CD8-positive, alpha-beta memory T cell (primary cell): ENCODE measurements around the gene EXOC6B. TPM values are rescaled to one million over a fixed set of nuclear protein-coding genes. Genes with fewer than 3 reads are reported as not detected.

Experiments
- CTCF ChIA-PET: fragments of 350-600 bp; sonication (Branson Sonifier 250); formaldehyde crosslinking; loops from one replicate; lab custom pipeline; 2021; ENCODE audit warnings: antibody characterized with exemption; lab: Charles Lee
- POLR2A ChIA-PET: fragments of 350-600 bp; sonication (Branson Sonifier 250); formaldehyde crosslinking; loops from one replicate; lab custom pipeline; 2021; ENCODE audit warnings: antibody characterized with exemption; lab: Charles Lee
- DNase-seq, 5 donors: peaks; one replicate each; pipeline versions ENCODE4 v3.0.0 to v3.0.0-alpha.2; 2020 to 2022; ENCODE audit warnings: mixed read lengths in 1 of 5
- H3K27ac ChIP-seq: one replicate; pipeline ENCODE4 v1.7.0; 2013; ENCODE audit warnings: low read depth, mild to moderate bottlenecking, low read length, moderate library complexity
- H3K27me3 ChIP-seq: 2 replicates; pipeline ENCODE4 v1.7.0; 2013; ENCODE audit warnings: low read length, mild to moderate bottlenecking; ENCODE audit not compliant: insufficient read depth, poor library complexity, severe bottlenecking
- H3K36me3 ChIP-seq: 2 replicates; pipeline ENCODE4 v1.7.0; 2013; ENCODE audit warnings: mild to moderate bottlenecking, low read length, moderate library complexity; ENCODE audit not compliant: insufficient read depth
- H3K4me1 ChIP-seq: 2 replicates; pipeline ENCODE4 v1.7.0; 2013; ENCODE audit warnings: mild to moderate bottlenecking, low read length, moderate library complexity; ENCODE audit not compliant: insufficient read depth
- H3K4me3 ChIP-seq: 2 replicates; pipeline ENCODE4 v1.7.0; 2013; ENCODE audit warnings: mild to moderate bottlenecking, low read length
- H3K9me3 ChIP-seq: 2 replicates; pipeline ENCODE4 v1.7.0; 2013; ENCODE audit warnings: mild to moderate bottlenecking, low read length
- H3K27ac Mint-ChIP-seq, 8 donors: one replicate each; pipeline ENCODE4 v1.8.0; 2020 to 2021; ENCODE audit warnings: mixed read lengths in 8 of 8, mild to moderate bottlenecking in 6 of 8, inconsistent platforms in 3 of 8, moderate library complexity in 3 of 8
- H3K27me3 Mint-ChIP-seq, 2 donors: one replicate each; pipeline ENCODE4 v1.8.0; 2020 to 2021; ENCODE audit warnings: mixed read lengths in 2 of 2, mild to moderate bottlenecking in 1 of 2, moderate library complexity in 1 of 2
- H3K36me3 Mint-ChIP-seq, 3 donors: one replicate each; pipeline ENCODE4 v1.8.0; 2020 to 2021; ENCODE audit warnings: mixed read lengths in 3 of 3, inconsistent platforms in 1 of 3, mild to moderate bottlenecking in 1 of 3
- H3K4me1 Mint-ChIP-seq, 3 donors: one replicate each; pipeline ENCODE4 v1.8.0; 2020 to 2021; ENCODE audit warnings: mixed read lengths in 3 of 3, inconsistent platforms in 1 of 3, mild to moderate bottlenecking in 1 of 3
- H3K4me3 Mint-ChIP-seq, 7 donors: one replicate each; pipeline ENCODE4 v1.8.0; 2020 to 2021; ENCODE audit warnings: mixed read lengths in 7 of 7, mild to moderate bottlenecking in 6 of 7, moderate library complexity in 4 of 7, inconsistent platforms in 2 of 7
- H3K9me3 Mint-ChIP-seq, 5 donors: one replicate each; pipeline ENCODE4 v1.8.0; 2020 to 2022; ENCODE audit warnings: mixed read lengths in 5 of 5, mild to moderate bottlenecking in 3 of 5, moderate library complexity in 2 of 5, inconsistent platforms in 1 of 5
- polyA plus RNA-seq: library from polyadenylated mRNA; unstranded; fragments of 300-500 nt; fragmentation: Illumina TruSeq; gene quantifications from one replicate; pipeline ENCODE4 v1.2.3, GENCODE V29; 2021
- total RNA-seq, 2 experiments: library from RNA; stranded (reverse); gene quantifications; one replicate each; pipeline ENCODE4 v1.2.3, GENCODE V29; 2021

Gene EXOC6B
- total and polyA plus RNA-seq, 3 experiments from 2014 or later: 2.1 to 9.4 (median 7.1) TPM

GRCh38 chr2:72255540-72255939, 570.3 kb downstream of the EXOC6B start:
- H3K36me3 Mint-ChIP-seq: peaks cover 0 to 41% (median 0%) of the 10 kb centered on the region in 3 donors
- H3K4me3 ChIP-seq: no peak overlapping the region

GRCh38 chr2:72254831-72255451, 570.9 kb downstream of the EXOC6B start:
- H3K36me3 ChIP-seq: no peaks in the 10 kb centered on the region
- Mint-ChIP-seq H3K4me1 (no peaks in the 10 kb centered on the region), H3K36me3 (peaks cover 0 to 41% (median 0%) of the 10 kb centered on the region in 3 donors), H3K9me3 (peaks cover 0 to 31% (median 7%) of the 10 kb centered on the region in 5 donors), H3K4me3 (no peak overlapping the region), H3K27ac (no peak overlapping the region), H3K27me3 (no peaks in the 10 kb centered on the region)
- ChIA-PET CTCF (no interaction called here), POLR2A (no interaction called here)
- H3K27me3 ChIP-seq: no peaks in the 10 kb centered on the region
- no peak overlapping the region for H3K4me3 ChIP-seq
- no peaks in the 10 kb centered on the region for H3K9me3 ChIP-seq
- no peak overlapping the region for H3K27ac ChIP-seq
- H3K4me1 ChIP-seq: no peaks in the 10 kb centered on the region
- DNase-seq: no peak

More at GRCh38 chr2:72255540-72255939, 570.3 kb downstream of the EXOC6B start:
- H3K27ac Mint-ChIP-seq: no peak overlapping the region
- ChIA-PET POLR2A (no interaction called here), CTCF (no interaction called here)
- no peaks in the 10 kb centered on the region for H3K4me1 Mint-ChIP-seq
- H3K9me3 Mint-ChIP-seq: peaks cover 0 to 31% (median 7%) of the 10 kb centered on the region in 5 donors
- Histone ChIP-seq H3K27ac (no peak overlapping the region), H3K27me3 (no peaks in the 10 kb centered on the region), H3K9me3 (no peaks in the 10 kb centered on the region), H3K36me3 (no peaks in the 10 kb centered on the region), H3K4me1 (no peaks in the 10 kb centered on the region)
- no peak overlapping the region for H3K4me3 Mint-ChIP-seq
- DNase-seq: no peak
- H3K27me3 Mint-ChIP-seq: no peaks in the 10 kb centered on the region

- ChIA-PET CTCF (no interaction called here), POLR2A (no interaction called here)
- Histone ChIP-seq H3K4me3 (no peak overlapping the region), H3K27ac (no peak overlapping the region), H3K27me3 (no peaks in the 10 kb centered on the region), H3K4me1 (no peaks in the 10 kb centered on the region), H3K9me3 (no peaks in the 10 kb centered on the region), H3K36me3 (no peaks in the 10 kb centered on the region)
- H3K4me1 Mint-ChIP-seq: peaks cover 6 to 18% (median 10%) of the 10 kb centered on the region in 3 donors
- peaks cover 0 to 13% (median 0%) of the 10 kb centered on the region in 5 donors for H3K9me3 Mint-ChIP-seq
- no peaks in the 10 kb centered on the region for H3K27me3 Mint-ChIP-seq
- H3K27ac Mint-ChIP-seq: no peak overlapping the region
- no peak overlapping the region for H3K4me3 Mint-ChIP-seq
- DNase-seq: no peak
- H3K36me3 Mint-ChIP-seq: peaks cover 0 to 21% (median 0%) of the 10 kb centered on the region in 3 donors
Observed at GRCh38 chr2:72238311-72238710, 587.5 kb downstream of the EXOC6B start.

- Mint-ChIP-seq H3K27me3 (no peaks in the 10 kb centered on the region), H3K4me3 (no peak overlapping the region), H3K36me3 (peaks cover 0 to 21% (median 0%) of the 10 kb centered on the region in 3 donors), H3K4me1 (peaks cover 6 to 18% (median 10%) of the 10 kb centered on the region in 3 donors), H3K27ac (no peak overlapping the region), H3K9me3 (peaks cover 0 to 10% (median 0%) of the 10 kb centered on the region in 5 donors)
- H3K9me3 ChIP-seq: no peaks in the 10 kb centered on the region
- ChIA-PET CTCF (no interaction called here), POLR2A (no interaction called here)
- H3K4me3 ChIP-seq: no peak overlapping the region
- H3K27ac ChIP-seq: no peak overlapping the region
- DNase-seq: no peak
- H3K36me3 ChIP-seq: no peaks in the 10 kb centered on the region
- H3K27me3 ChIP-seq: no peaks in the 10 kb centered on the region
- H3K4me1 ChIP-seq: no peaks in the 10 kb centered on the region
Observed at GRCh38 chr2:72237549-72237948, 588.3 kb downstream of the EXOC6B start.

GRCh38 chr2:72236445-72237067, 589.3 kb downstream of the EXOC6B start:
- Histone ChIP-seq H3K9me3 (no peaks in the 10 kb centered on the region), H3K27me3 (no peaks in the 10 kb centered on the region), H3K4me3 (no peak overlapping the region), H3K27ac (no peak overlapping the region), H3K4me1 (no peaks in the 10 kb centered on the region), H3K36me3 (no peaks in the 10 kb centered on the region)
- CTCF ChIA-PET: no interaction called here
- H3K4me3 Mint-ChIP-seq: no peak overlapping the region
- H3K9me3 Mint-ChIP-seq: peaks cover 0 to 10% (median 0%) of the 10 kb centered on the region in 5 donors
- DNase-seq: no peak
- no peaks in the 10 kb centered on the region for H3K27me3 Mint-ChIP-seq
- no peak overlapping the region for H3K27ac Mint-ChIP-seq
- H3K36me3 Mint-ChIP-seq: peaks cover 0 to 16% (median 0%) of the 10 kb centered on the region in 3 donors
- POLR2A ChIA-PET: no interaction called here
- H3K4me1 Mint-ChIP-seq: peaks cover 4 to 8% (median 6%) of the 10 kb centered on the region in 3 donors

GRCh38 chr2:72235497-72236415, 590.1 kb downstream of the EXOC6B start:
- no peak overlapping the region for H3K27ac ChIP-seq
- ChIA-PET POLR2A (no interaction called here), CTCF (no interaction called here)
- Mint-ChIP-seq H3K4me1 (peaks cover 0 to under 1% (median 0%) of the 10 kb centered on the region in 3 donors), H3K27me3 (no peaks in the 10 kb centered on the region), H3K9me3 (peaks cover 0 to 8% (median 0%) of the 10 kb centered on the region in 5 donors), H3K4me3 (no peak overlapping the region), H3K36me3 (peaks cover 0 to 9% (median 0%) of the 10 kb centered on the region in 3 donors), H3K27ac (no peak overlapping the region)
- no peaks in the 10 kb centered on the region for H3K9me3 ChIP-seq
- no peaks in the 10 kb centered on the region for H3K36me3 ChIP-seq
- no peaks in the 10 kb centered on the region for H3K4me1 ChIP-seq
- DNase-seq: no peak
- H3K4me3 ChIP-seq: no peak overlapping the region
- H3K27me3 ChIP-seq: no peaks in the 10 kb centered on the region

GRCh38 chr2:72233211-72233610, 592.6 kb downstream of the EXOC6B start:
- Mint-ChIP-seq H3K4me1 (no peaks in the 10 kb centered on the region), H3K4me3 (no peak overlapping the region), H3K9me3 (peaks cover 0 to 8% (median 2%) of the 10 kb centered on the region in 5 donors), H3K36me3 (peaks cover 0 to 10% (median 0%) of the 10 kb centered on the region in 3 donors), H3K27me3 (no peaks in the 10 kb centered on the region), H3K27ac (no peak overlapping the region)
- no peak for DNase-seq
- POLR2A ChIA-PET: no interaction called here
- CTCF ChIA-PET: no interaction called here
- no peaks in the 10 kb centered on the region for H3K36me3 ChIP-seq
- no peak overlapping the region for H3K27ac ChIP-seq
- no peaks in the 10 kb centered on the region for H3K4me1 ChIP-seq
- H3K9me3 ChIP-seq: no peaks in the 10 kb centered on the region
- no peak overlapping the region for H3K4me3 ChIP-seq
- H3K27me3 ChIP-seq: no peaks in the 10 kb centered on the region
